HG03039 (cell line): Measurements from ENCODE around the gene AP1S2.
A peak's percentile ranks its signal among the peaks of the same experiment; 100 is the strongest.

ENCODE experiments used
- ATAC-seq: cut with Tn5 transposase; IDR thresholded peaks from one replicate; pipeline ENCODE4 v1.9.1; 2021; ENCODE audit warnings: mild to moderate bottlenecking, moderate library complexity; ENCODE audit not compliant: unreplicated experiment

The AP1S2 gene

GRCh38 chrX:15812192-15812938 is 42.2 kb downstream of the AP1S2 start:
- ATAC-seq = no peak

GRCh38 chrX:15808254-15808653 is 46.4 kb downstream of the AP1S2 start:
- ATAC-seq = no peak

DNA sequence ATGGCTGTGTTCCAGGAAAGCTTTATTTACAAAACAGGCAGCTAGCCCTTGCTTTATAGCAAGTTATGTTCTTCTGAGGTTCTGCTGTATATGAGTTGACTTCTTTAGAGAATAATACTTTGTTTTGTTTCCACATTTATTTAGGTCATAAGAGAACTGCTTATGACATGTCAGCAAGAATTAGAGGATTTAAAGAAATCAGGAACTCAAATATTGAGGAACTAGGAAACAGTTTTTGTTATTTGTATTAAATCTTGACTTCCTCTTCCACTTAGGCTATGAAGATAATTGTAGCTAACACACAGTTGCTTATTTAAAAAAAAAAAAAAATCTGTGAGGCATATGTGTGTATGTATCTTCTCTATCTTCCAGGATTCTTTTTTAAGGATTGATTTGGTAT is 50.0 kb downstream of the AP1S2 start:
- no peak for ATAC-seq

GRCh38 chrX:15797707-15798106 is 56.9 kb downstream of the AP1S2 start:
- no peak for ATAC-seq

- ATAC-seq = no peak
Observed at GRCh38 chrX:15790769-15791290, 63.8 kb downstream of the AP1S2 start.

- peak; percentile 95 for ATAC-seq
Observed at GRCh38 chrX:15789979-15790768, 64.4 kb downstream of the AP1S2 start, which contains the start of gene ZRSR2. ZRSR2 (plus strand) TSS chrX:15790484; CDS start chrX:15790496, 12 bp downstream.

- ATAC-seq = no peak
Observed at GRCh38 chrX:15786915-15787314, 67.7 kb downstream of the AP1S2 start.

- no peak for ATAC-seq
Observed at GRCh38 chrX:15785176-15785750, 69.3 kb downstream of the AP1S2 start.

- peak; percentile 70 for ATAC-seq
Observed at GRCh38 chrX:15781961-15782699, 72.5 kb downstream of the AP1S2 start.
